OCI-LY7 (cell line): ENCODE results near the gene PRR3. TPM values are rescaled to one million over a fixed set of nuclear protein-coding genes. Genes with fewer than 3 reads are reported as not detected.
"Not testable (repeated sequence)": the region's sequence is repeated elsewhere in the genome, so short reads cannot be mapped to it uniquely, and the experiment has no call there.

Source experiments
- BruUV-seq: library from RNA; stranded (reverse); fragments of 400-500 nt; replicated peaks from 2 replicates; lab custom pipeline; 2021; lab: Mats Ljungman, UMichigan
- CTCF ChIA-PET: fragments of 300-600 bp; sonication (Branson Sonifier 250); formaldehyde crosslinking; loops from one replicate; lab custom pipeline; 2022; ENCODE audit warnings: antibody characterized with exemption; ENCODE audit not compliant: unreplicated experiment; lab: Charles Lee
- POLR2A ChIA-PET: fragments of 300-600 bp; sonication (Branson Sonifier 250); formaldehyde crosslinking; loops from one replicate; lab custom pipeline; 2022; ENCODE audit warnings: antibody characterized with exemption; lab: Charles Lee
- DNase-seq: peaks from one replicate; pipeline ENCODE4 v3.0.0-alpha.2; 2015; ENCODE audit warnings: low spot score
- H2AFZ ChIP-seq: fragments of 200-600 bp; sonication (generic), shearing (Covaris generic); 2 replicates; pipeline ENCODE4 v1.6.1; 2014; ENCODE audit warnings: mild to moderate bottlenecking, antibody characterized with exemption, low read length, moderate library complexity
- H3K27ac ChIP-seq: fragments of 200-600 bp; sonication (generic); 2 replicates; pipeline ENCODE4 v1.5.1; 2014; ENCODE audit warnings: mixed run types, low read depth, mild to moderate bottlenecking, moderate library complexity, low read length, inconsistent platforms; ENCODE audit not compliant: poor library complexity, severe bottlenecking
- H3K36me3 ChIP-seq: fragments of 200-600 bp; sonication (generic); 2 replicates; pipeline ENCODE4 v1.6.1; 2014; ENCODE audit warnings: mild to moderate bottlenecking, antibody characterized with exemption, low read length, moderate library complexity, mixed read lengths; ENCODE audit not compliant: insufficient read depth
- H3K4me1 ChIP-seq: fragments of 200-600 bp; sonication (generic); 2 replicates; pipeline ENCODE4 v1.5.1; 2014; ENCODE audit warnings: mild to moderate bottlenecking, low read length; ENCODE audit not compliant: insufficient read depth, poor library complexity, severe bottlenecking
- H3K4me2 ChIP-seq: fragments of 200-600 bp; sonication (generic); 2 replicates; pipeline ENCODE4 v1.6.1; 2014; ENCODE audit warnings: mild to moderate bottlenecking, low read length
- H3K4me3 ChIP-seq: fragments of 200-600 bp; sonication (generic); 2 replicates; pipeline ENCODE4 v1.5.1; 2014; ENCODE audit warnings: mild to moderate bottlenecking, low read depth, low read length; ENCODE audit not compliant: poor library complexity, severe bottlenecking
- H3K79me2 ChIP-seq: fragments of 200-600 bp; sonication (generic); 2 replicates; pipeline ENCODE4 v1.6.1; 2016; ENCODE audit warnings: low read depth, mild to moderate bottlenecking, low read length, moderate library complexity, mixed read lengths; ENCODE audit not compliant: insufficient read depth
- H3K9me2 ChIP-seq: fragments of 200-600 bp; sonication (generic); 2 replicates; pipeline ENCODE4 v1.6.1; 2016; ENCODE audit warnings: mild to moderate bottlenecking, low read length, mixed read lengths; ENCODE audit not compliant: insufficient read depth
- H3K9me3 ChIP-seq: fragments of 200-600 bp; sonication (generic); 2 replicates; pipeline ENCODE4 v1.6.1; 2014; ENCODE audit warnings: mild to moderate bottlenecking, mixed run types, low read length, mixed read lengths
- H4K20me1 ChIP-seq: fragments of 200-600 bp; sonication (generic); 2 replicates; pipeline ENCODE4 v1.6.1; 2014; ENCODE audit warnings: mild to moderate bottlenecking, antibody characterized with exemption, low read length, moderate library complexity, mixed read lengths; ENCODE audit not compliant: insufficient read depth
- EZH2phosphoT487 ChIP-seq: fragments of 200-600 bp; sonication (generic); IDR thresholded peaks from 2 replicates; pipeline ENCODE4 v1.6.1; 2018; ENCODE audit warnings: low read depth, borderline replicate concordance, mild to moderate bottlenecking, mixed run types, antibody characterized with exemption, low read length, moderate library complexity, mixed read lengths
- intact Hi-C: fragments of 100-400 bp; cut with micrococcal nuclease; formaldehyde crosslinking; loops from one replicate; pipeline ENCODE4 v1.10.0; 2022; ENCODE audit not compliant: unreplicated experiment
- total RNA-seq, 2 experiments: library from RNA; depleted of rRNA in 1 of 2; stranded (reverse); fragments of >200 nt in 1 of 2; shearing (Covaris generic) in 1 of 2; gene quantifications; 2 replicates each; pipeline ENCODE4 v1.2.3, GENCODE V29; 2014 to 2022
- TF ChIP-seq, protein P1 (sequence below): fragments of 200-600 bp; sonication (generic); conservative IDR thresholded peaks from 2 replicates; pipeline ENCODE4 v1.5.1; 2014; ENCODE audit warnings: mild to moderate bottlenecking, antibody characterized with exemption, low read length, moderate library complexity, mixed read lengths

The PRR3 gene
- total RNA-seq, 2 experiments from 2014 or later = 25.2 to 34.9 TPM

DNA sequence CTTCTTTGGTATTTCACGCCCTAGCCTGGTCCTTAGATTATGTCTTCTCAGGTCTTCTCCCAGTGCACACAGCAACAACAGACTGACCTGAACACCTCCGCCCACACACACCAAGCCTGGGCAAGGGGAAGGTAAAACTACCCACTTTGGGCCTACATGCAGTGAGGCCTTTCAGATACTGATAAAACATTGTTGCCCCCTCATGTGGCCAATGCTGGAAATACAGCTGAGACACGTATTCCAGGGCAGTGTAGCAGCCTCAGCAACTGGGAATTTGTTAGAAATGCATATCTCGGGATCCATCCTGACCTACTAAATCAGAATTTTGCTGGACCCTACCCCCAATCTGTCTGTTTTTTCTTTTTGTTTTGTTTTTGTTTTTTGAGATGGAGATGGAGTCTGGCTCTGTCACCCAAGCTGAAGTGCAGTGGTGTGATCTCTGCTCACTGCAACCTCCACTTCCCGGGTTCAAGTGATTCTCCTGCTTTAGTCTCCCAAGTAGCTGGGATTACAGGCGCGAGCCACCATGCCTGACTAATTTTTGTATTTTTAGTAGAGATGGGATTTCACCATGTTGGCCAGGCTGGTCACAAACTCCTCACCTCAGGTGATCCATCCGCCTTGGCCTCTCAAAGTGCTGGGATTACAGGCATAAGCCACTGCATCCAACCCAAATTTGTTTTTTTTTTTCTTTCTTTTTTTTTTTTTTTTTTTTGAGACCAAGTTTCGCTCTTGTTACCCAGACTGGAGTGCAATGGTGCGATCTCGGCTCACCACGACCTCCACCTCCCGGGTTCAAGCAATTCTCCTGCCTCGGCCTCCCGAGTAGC, 40.4 kb downstream of the PRR3 start:
- not testable (repeated sequence) for BruUV-seq
- CTCF ChIA-PET = interaction anchor here (0.6 to 1.6 kb wide), 3 partner anchors 56 to 209 kb away, joined by 3 to 6 read pairs (median 4); no protein-coding TSS in a partner anchor

DNA sequence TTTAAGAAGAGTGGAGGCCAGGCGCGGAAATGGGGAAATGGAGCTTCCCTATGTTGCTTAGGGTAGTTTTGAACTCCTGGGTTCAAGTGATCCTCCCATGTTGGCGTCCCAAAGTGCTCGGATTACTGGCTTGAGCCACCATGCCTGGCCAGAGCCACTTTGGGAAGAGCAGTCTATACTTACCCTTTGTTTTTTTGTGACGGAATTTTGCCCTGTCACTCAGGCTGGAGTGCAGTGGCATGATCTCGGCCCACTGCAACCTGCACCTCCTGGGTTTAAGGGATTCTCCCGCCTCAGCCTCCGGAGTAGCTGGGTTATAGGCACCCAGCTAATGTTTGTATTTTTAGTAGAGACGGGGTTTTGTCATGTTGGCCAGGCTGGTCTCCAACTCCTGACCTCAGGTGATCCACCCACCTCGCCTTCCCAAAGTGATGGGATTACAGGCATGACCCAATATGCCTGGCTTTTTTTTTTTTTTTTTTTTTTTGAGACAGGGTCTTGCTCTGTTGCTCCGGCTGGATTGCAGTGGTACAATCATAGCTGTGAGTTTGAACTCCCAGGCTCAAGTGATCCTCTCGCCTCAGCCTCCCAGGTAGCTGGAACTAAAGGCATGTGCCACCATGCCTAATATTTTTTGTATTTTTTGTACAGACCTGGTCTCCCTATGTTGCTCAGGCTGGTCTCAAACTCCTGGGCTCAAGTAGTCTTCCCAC, 42.0 kb downstream of the PRR3 start:
- no TSS peak for BruUV-seq
- DNase-seq = no peak
- no peaks in the 10 kb centered on the region for H3K79me2 ChIP-seq
- intact Hi-C loops = no loop called here
- no peak overlapping the region for H2AFZ ChIP-seq
- H3K4me2 ChIP-seq = no peak overlapping the region
- no peak overlapping the region for H3K4me3 ChIP-seq
- TF ChIP-seq, protein P1, sequence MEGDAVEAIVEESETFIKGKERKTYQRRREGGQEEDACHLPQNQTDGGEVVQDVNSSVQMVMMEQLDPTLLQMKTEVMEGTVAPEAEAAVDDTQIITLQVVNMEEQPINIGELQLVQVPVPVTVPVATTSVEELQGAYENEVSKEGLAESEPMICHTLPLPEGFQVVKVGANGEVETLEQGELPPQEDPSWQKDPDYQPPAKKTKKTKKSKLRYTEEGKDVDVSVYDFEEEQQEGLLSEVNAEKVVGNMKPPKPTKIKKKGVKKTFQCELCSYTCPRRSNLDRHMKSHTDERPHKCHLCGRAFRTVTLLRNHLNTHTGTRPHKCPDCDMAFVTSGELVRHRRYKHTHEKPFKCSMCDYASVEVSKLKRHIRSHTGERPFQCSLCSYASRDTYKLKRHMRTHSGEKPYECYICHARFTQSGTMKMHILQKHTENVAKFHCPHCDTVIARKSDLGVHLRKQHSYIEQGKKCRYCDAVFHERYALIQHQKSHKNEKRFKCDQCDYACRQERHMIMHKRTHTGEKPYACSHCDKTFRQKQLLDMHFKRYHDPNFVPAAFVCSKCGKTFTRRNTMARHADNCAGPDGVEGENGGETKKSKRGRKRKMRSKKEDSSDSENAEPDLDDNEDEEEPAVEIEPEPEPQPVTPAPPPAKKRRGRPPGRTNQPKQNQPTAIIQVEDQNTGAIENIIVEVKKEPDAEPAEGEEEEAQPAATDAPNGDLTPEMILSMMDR = no peak
- no peak for TF ChIP-seq EZH2phosphoT487
- H3K27ac ChIP-seq = no peak overlapping the region
- POLR2A ChIA-PET = interaction anchor here (6.3 kb wide), 1 partner anchor 14 kb away, joined by 38 read pairs; no protein-coding TSS in a partner anchor
- no peaks in the 10 kb centered on the region for H4K20me1 ChIP-seq
- H3K9me3 ChIP-seq = no peaks in the 10 kb centered on the region
- H3K36me3 ChIP-seq = peaks cover 81% of the 10 kb centered on the region
- no peaks in the 10 kb centered on the region for H3K4me1 ChIP-seq
- CTCF ChIA-PET = no interaction called here
- no peaks in the 10 kb centered on the region for H3K9me2 ChIP-seq

More for the DNA sequence above, 40.4 kb downstream of the PRR3 start:
- not testable (repeated sequence) for H2AFZ ChIP-seq, H3K27ac ChIP-seq, H3K9me3 ChIP-seq, H3K4me1 ChIP-seq, H3K9me2 ChIP-seq, H4K20me1 ChIP-seq, H3K4me3 ChIP-seq, H3K79me2 ChIP-seq, H3K4me2 ChIP-seq
- peaks cover 81% of the 10 kb centered on the region for H3K36me3 ChIP-seq
- POLR2A ChIA-PET = interaction anchor here (6.3 kb wide), 1 partner anchor 16 kb away, joined by 38 read pairs; no protein-coding TSS in a partner anchor
- intact Hi-C loops = loop anchor here (1.0 to 2.0 kb wide), 3 partner anchors 57 to 115 kb away; no protein-coding TSS in a partner anchor
- TF ChIP-seq, protein P1 = peak; percentile 84
- peak; percentile 79 for DNase-seq
